22Rv1 (cell line): ENCODE results near the gene NEDD4L.

Experiments
- H3K27ac ChIP-seq: fragments of 450-650 bp; 2 replicates; pipeline ENCODE4 v1.5.1; 2017
- CTCF ChIP-seq: fragments of 450-650 bp; IDR thresholded peaks from 2 replicates; pipeline ENCODE4 v1.5.1; 2017; ENCODE audit warnings: mild to moderate bottlenecking
- ZFX ChIP-seq: fragments of 450-650 bp; IDR thresholded peaks from 2 replicates; pipeline ENCODE4 v1.6.1; 2017; ENCODE audit warnings: antibody characterized with exemption, borderline replicate concordance

NEDD4L gene

GRCh38 chr18:58275176-58275575, 231.2 kb downstream of the NEDD4L start:
- peak overlapping the region; percentile 72; the same call in 1 of the 2 replicates for H3K27ac ChIP-seq
- TF ChIP-seq ZFX (no peak), CTCF (no peak)

- peak overlapping the region; percentile 72 for H3K27ac ChIP-seq
- TF ChIP-seq CTCF (no peak), ZFX (no peak)
These were observed 233.0 kb downstream of the NEDD4L start for GRCh38 chr18:58276789-58277739.

GRCh38 chr18:58279504-58280175, 235.6 kb downstream of the NEDD4L start:
- peak overlapping the region; percentile 40 for H3K27ac ChIP-seq
- TF ChIP-seq CTCF (no peak), ZFX (no peak)

GRCh38 chr18:58280191-58280590, 236.2 kb downstream of the NEDD4L start:
- peak overlapping the region; percentile 40 for H3K27ac ChIP-seq
- TF ChIP-seq ZFX (no peak), CTCF (no peak)

GRCh38 chr18:58282872-58283271, 238.8 kb downstream of the NEDD4L start:
- peak overlapping the region; percentile 97 for H3K27ac ChIP-seq

- TF ChIP-seq CTCF (no peak), ZFX (no peak)
- peak overlapping the region; percentile 97 for H3K27ac ChIP-seq
These were observed 240.8 kb downstream of the NEDD4L start for GRCh38 chr18:58284699-58285448.

GRCh38 chr18:58285449-58286130, 241.6 kb downstream of the NEDD4L start:
- peak overlapping the region; percentile 97 for H3K27ac ChIP-seq
- TF ChIP-seq CTCF (no peak), ZFX (no peak)
